Endothelial cell of umbilical vein (primary cell): ENCODE measurements around the gene SKI.

ENCODE experiments used
- CTCF ChIP-seq, 2 donors: IDR thresholded peaks; 1 replicate in 1 of 2; 2 replicates in 1 of 2; pipeline ENCODE4 v1.5.1; 2011; ENCODE audit warnings: low read length in 2 of 2, mild to moderate bottlenecking in 2 of 2, moderate library complexity in 2 of 2, control low read depth in 1 of 2, inconsistent platforms in 1 of 2, low read depth in 1 of 2; ENCODE audit not compliant: insufficient read depth in 1 of 2; ENCODE audit errors: extremely low read depth in 1 of 2
- EZH2 ChIP-seq: IDR thresholded peaks from 2 replicates; pipeline ENCODE4 v1.6.1; 2012; ENCODE audit warnings: borderline replicate concordance, low read depth, mild to moderate bottlenecking, moderate library complexity, low read length, inconsistent platforms; ENCODE audit not compliant: severe bottlenecking
- FOS ChIP-seq: IDR thresholded peaks from 2 replicates; pipeline ENCODE4 v1.6.1; 2011; ENCODE audit warnings: mild to moderate bottlenecking, low read length, moderate library complexity, borderline replicate concordance; ENCODE audit not compliant: insufficient read depth
- GATA2 ChIP-seq: IDR thresholded peaks from 2 replicates; pipeline ENCODE4 v1.7.0; 2011; ENCODE audit warnings: low read depth, mild to moderate bottlenecking, moderate library complexity, mixed read lengths, low read length; ENCODE audit not compliant: insufficient read length, insufficient read depth
- JUN ChIP-seq: IDR thresholded peaks from 2 replicates; pipeline ENCODE4 v1.6.1; 2011; ENCODE audit warnings: borderline replicate concordance, low read depth; ENCODE audit not compliant: insufficient read length, insufficient read depth
- MAX ChIP-seq: IDR thresholded peaks from 2 replicates; pipeline ENCODE4 v1.6.1; 2011; ENCODE audit not compliant: insufficient read depth, insufficient read length
- MYC ChIP-seq: IDR thresholded peaks from one replicate; pipeline ENCODE4 v1.6.1; 2011; ENCODE audit warnings: mild to moderate bottlenecking, low read depth, low read length
- POLR2A ChIP-seq: IDR thresholded peaks from 2 replicates; pipeline ENCODE4 v1.6.1; 2012; ENCODE audit warnings: low read depth, mild to moderate bottlenecking, control low read depth, low read length
- POLR2AphosphoS5 ChIP-seq: IDR thresholded peaks from 2 replicates; pipeline ENCODE4 v1.6.1; 2012; ENCODE audit warnings: low read depth, mild to moderate bottlenecking, control low read depth, low read length, moderate library complexity; ENCODE audit not compliant: insufficient read depth

GRCh38 chr1:2181271-2181670, 46.8 kb upstream of the SKI start:
- no peak for TF ChIP-seq POLR2AphosphoS5
- no peak for TF ChIP-seq JUN
- no peak for TF ChIP-seq CTCF (IDR thresholded peaks at IDR 0.05; ENCODE audit: extremely low read depth in 1 of 2, insufficient read depth in 1 of 2, low read depth in 1 of 2, low read length in 2 of 2)
- no peak for TF ChIP-seq EZH2
- TF ChIP-seq POLR2A: no peak
- no peak for TF ChIP-seq FOS
- no peak for TF ChIP-seq MYC
- TF ChIP-seq MAX: no peak
- TF ChIP-seq GATA2: no peak
